ENCODE data around the gene MINDY2. TPM values are rescaled to one million over a fixed set of nuclear protein-coding genes. Genes with fewer than 3 reads are reported as not detected.
A peak's percentile ranks its signal among the peaks of the same experiment; 100 is the strongest.

The MINDY2 gene
- total RNA-seq, 1 donor from 2014 or later: 40.5 TPM

DNA sequence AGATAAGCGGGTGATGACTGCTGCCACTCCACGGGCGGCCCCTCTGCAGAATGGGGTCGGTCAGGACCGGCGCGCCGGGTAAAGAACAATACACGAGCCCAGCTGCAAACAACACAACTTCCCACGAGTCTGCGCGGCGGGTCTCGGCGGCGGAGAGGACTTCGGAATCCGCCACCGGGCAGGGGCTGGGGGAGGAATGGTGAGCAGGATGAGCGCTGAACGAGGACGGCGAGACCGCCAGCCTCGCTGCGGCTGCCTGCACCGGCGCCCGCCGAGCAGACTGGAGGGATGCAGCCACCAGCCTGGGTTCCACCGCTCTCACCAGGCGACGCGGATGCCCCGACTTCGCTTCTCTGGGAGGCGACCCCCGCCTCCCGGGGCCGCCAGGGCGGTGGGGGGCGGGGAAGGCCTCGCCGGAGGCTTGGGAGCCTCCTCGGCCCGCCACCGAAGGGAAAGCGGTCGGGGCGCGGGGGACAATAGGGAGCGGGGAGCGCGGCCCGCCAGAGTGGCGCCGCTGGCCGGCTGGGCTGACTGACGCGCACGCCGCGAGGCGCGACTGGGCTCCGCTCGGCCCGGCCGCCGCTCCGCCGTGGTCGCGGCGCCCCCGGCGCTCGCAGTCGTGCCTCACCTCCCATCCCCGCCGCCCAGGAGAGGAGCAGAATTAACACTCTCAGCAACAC lies 22.1 kb upstream of the MINDY2 start:
- Histone ChIP-seq H3K4me1 (peaks cover 55% of the 10 kb centered on the region), H3K4me3 (peak overlapping the region; percentile 89), H3K27me3 (ENCODE audit: low read depth) (no peaks in the 10 kb centered on the region), H3K36me3 (no peaks in the 10 kb centered on the region), H3K9me3 (replicated peaks) (no peaks in the 10 kb centered on the region), H3K27ac (replicated peaks) (peak overlapping the region; percentile 98)
- TF ChIP-seq, protein P1, sequence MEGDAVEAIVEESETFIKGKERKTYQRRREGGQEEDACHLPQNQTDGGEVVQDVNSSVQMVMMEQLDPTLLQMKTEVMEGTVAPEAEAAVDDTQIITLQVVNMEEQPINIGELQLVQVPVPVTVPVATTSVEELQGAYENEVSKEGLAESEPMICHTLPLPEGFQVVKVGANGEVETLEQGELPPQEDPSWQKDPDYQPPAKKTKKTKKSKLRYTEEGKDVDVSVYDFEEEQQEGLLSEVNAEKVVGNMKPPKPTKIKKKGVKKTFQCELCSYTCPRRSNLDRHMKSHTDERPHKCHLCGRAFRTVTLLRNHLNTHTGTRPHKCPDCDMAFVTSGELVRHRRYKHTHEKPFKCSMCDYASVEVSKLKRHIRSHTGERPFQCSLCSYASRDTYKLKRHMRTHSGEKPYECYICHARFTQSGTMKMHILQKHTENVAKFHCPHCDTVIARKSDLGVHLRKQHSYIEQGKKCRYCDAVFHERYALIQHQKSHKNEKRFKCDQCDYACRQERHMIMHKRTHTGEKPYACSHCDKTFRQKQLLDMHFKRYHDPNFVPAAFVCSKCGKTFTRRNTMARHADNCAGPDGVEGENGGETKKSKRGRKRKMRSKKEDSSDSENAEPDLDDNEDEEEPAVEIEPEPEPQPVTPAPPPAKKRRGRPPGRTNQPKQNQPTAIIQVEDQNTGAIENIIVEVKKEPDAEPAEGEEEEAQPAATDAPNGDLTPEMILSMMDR (IDR thresholded peaks at IDR 0.05; ENCODE audit: borderline replicate concordance): no peak
- intact Hi-C loops (cut with micrococcal nuclease): loop anchor here (10.0 kb wide), 1 partner anchor 64 kb away; no protein-coding TSS in a partner anchor
- peak; percentile 61 for DNase-seq

GRCh38 chr15:58749532-58750337 lies 21.4 kb upstream of the MINDY2 start, which contains the start of gene ADAM10:
Gene ADAM10, minus strand, starts transcription at chr15:58749707. Its CDS starts 173 bp downstream, at chr15:58749534.
- H3K36me3 ChIP-seq: no peaks in the 10 kb centered on the region
- no peaks in the 10 kb centered on the region for H3K27me3 ChIP-seq (ENCODE audit: low read depth)
- H3K4me3 ChIP-seq: peak within 1 kb of the TSS; percentile 89
- peak within 1 kb of the TSS; percentile 98 for H3K27ac ChIP-seq (replicated peaks)
- intact Hi-C loops (cut with micrococcal nuclease): loop anchor here (10.0 kb wide), 1 partner anchor 65 kb away; no protein-coding TSS in a partner anchor
- H3K9me3 ChIP-seq (replicated peaks): no peaks in the 10 kb centered on the region
- DNase-seq: peak; percentile 99
- TF ChIP-seq, protein P1 (IDR thresholded peaks at IDR 0.05; ENCODE audit: borderline replicate concordance): no peak
- peaks cover 50% of the 10 kb centered on the region for H3K4me1 ChIP-seq

DNA sequence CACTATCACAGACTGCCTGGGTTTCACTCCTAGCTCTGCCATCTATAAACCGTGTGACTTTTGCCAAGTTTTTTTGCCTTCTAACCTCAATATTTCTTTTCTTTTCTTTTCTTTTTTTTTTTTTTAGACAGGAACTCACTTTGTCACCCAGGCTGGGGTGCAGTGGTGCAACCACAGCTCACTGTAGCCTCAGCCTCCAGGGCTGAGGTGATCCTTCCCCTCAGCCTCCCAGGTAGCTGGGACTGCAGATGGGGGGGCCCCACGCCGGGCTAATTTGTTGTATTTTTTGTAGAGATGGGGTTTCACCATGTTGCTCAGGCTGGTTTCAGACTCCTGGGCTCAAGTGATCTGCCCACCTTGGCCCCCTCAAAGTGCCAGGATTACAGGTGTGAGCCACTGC lies 18.4 kb upstream of the MINDY2 start:
- intact Hi-C loops (cut with micrococcal nuclease): no loop called here
- H3K27ac ChIP-seq (replicated peaks): no peak overlapping the region
- no peak for DNase-seq
- H3K4me1 ChIP-seq: peaks cover 20% of the 10 kb centered on the region
- no peak overlapping the region for H3K4me3 ChIP-seq
- no peaks in the 10 kb centered on the region for H3K9me3 ChIP-seq (replicated peaks)
- TF ChIP-seq, protein P1 (IDR thresholded peaks at IDR 0.05; ENCODE audit: borderline replicate concordance): no peak
- no peaks in the 10 kb centered on the region for H3K36me3 ChIP-seq
- no peaks in the 10 kb centered on the region for H3K27me3 ChIP-seq (ENCODE audit: low read depth)

DNA sequence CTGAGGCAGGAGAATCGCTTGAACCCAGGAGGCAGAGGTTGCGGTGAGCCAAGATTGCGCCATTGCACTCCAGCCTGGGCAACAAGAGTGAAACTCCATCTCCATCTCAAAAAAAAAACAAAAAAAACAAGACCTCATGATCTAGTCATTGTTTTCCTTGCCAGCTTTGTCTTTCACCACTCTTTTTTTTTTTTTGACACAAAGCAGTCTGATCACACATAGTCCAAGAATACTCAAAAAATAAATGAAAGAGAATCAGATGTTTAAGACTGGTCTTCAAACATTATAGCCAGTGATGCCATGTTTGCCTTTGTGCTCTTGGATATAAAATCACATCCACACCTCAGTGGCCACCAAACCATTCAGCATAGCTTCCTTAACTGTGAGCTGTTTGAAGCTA lies 15.8 kb upstream of the MINDY2 start:
- Histone ChIP-seq H3K27me3 (ENCODE audit: low read depth) (no peaks in the 10 kb centered on the region), H3K27ac (replicated peaks) (no peak overlapping the region), H3K9me3 (replicated peaks) (no peaks in the 10 kb centered on the region), H3K4me3 (no peak overlapping the region), H3K36me3 (no peaks in the 10 kb centered on the region), H3K4me1 (peaks cover 4% of the 10 kb centered on the region)
- DNase-seq: no peak
- TF ChIP-seq, protein P1 (IDR thresholded peaks at IDR 0.05; ENCODE audit: borderline replicate concordance): no peak
- intact Hi-C loops (cut with micrococcal nuclease): no loop called here

DNA sequence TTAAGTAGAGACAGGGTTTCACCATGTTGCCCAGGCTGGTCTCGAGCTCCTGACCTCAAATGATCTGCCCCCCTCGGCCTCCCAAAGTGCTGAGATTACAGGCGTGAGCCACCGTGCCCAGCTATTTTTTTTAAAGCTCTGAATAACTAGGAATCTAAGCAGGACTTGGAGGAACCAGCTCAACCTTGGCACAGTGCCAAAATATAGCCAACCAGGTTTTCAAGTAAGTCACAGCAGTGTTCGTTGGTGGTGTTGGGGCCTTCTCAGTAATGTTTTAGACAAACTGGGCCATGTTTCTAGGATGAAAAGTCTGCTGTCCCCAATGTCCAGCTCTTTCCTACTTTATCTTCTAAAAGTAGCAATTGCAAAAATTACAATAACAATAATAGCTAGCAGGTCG lies 15.1 kb upstream of the MINDY2 start:
- H3K27ac ChIP-seq (replicated peaks): no peak overlapping the region
- intact Hi-C loops (cut with micrococcal nuclease): no loop called here

More for the DNA sequence above, 15.1 kb upstream of the MINDY2 start:
- Histone ChIP-seq H3K4me3 (no peak overlapping the region), H3K9me3 (replicated peaks) (no peaks in the 10 kb centered on the region), H3K36me3 (no peaks in the 10 kb centered on the region), H3K4me1 (no peaks in the 10 kb centered on the region), H3K27me3 (ENCODE audit: low read depth) (no peaks in the 10 kb centered on the region)
- TF ChIP-seq, protein P1 (IDR thresholded peaks at IDR 0.05; ENCODE audit: borderline replicate concordance): no peak
- DNase-seq: no peak
